DND-41 (cell line): ENCODE measurements around the gene EPB41L4A.

Source experiments
- ATAC-seq: fragments of 200-7000 bp; cut with Tn5 transposase; 3 replicates; pipeline ENCODE4 v1.9.1; 2021; ENCODE audit warnings: low read depth; ENCODE audit not compliant: insufficient read depth
- DNase-seq: peaks from one replicate; pipeline ENCODE4 v3.0.0-alpha.2; 2020
- H2AFZ ChIP-seq: 2 replicates; pipeline ENCODE4 v1.6.0; 2012; ENCODE audit warnings: low read depth, low read length
- H3K27ac ChIP-seq: 2 replicates; pipeline ENCODE4 v1.5.1; 2012; ENCODE audit warnings: low read length, inconsistent platforms
- H3K27me3 ChIP-seq: fragments of 200-600 bp; sonication (generic); 2 replicates; pipeline ENCODE4 v1.6.0; 2012; ENCODE audit warnings: low read length, mild to moderate bottlenecking, inconsistent platforms; ENCODE audit not compliant: insufficient read depth, poor library complexity
- H3K36me3 ChIP-seq: 2 replicates; pipeline ENCODE4 v1.5.1; 2012; ENCODE audit warnings: low read length, inconsistent platforms; ENCODE audit not compliant: insufficient read depth
- H3K4me1 ChIP-seq: 2 replicates; pipeline ENCODE4 v1.5.1; 2012; ENCODE audit warnings: mild to moderate bottlenecking, low read length; ENCODE audit not compliant: insufficient read depth
- H3K4me2 ChIP-seq: 2 replicates; pipeline ENCODE4 v1.6.0; 2012; ENCODE audit warnings: mild to moderate bottlenecking, moderate library complexity, low read length, inconsistent platforms; ENCODE audit not compliant: insufficient read depth
- H3K4me3 ChIP-seq, 2 experiments: fragments of 200-600 bp in 1 of 2; shearing (Covaris generic) in 1 of 2; 2 replicates each; pipeline ENCODE4 v1.5.1; 2012 to 2016; ENCODE audit warnings: inconsistent platforms in 2 of 2, low read length in 2 of 2, mild to moderate bottlenecking in 2 of 2, low read depth in 1 of 2, moderate library complexity in 1 of 2
- H3K79me2 ChIP-seq: 2 replicates; pipeline ENCODE4 v1.6.0; 2012; ENCODE audit warnings: low read length, inconsistent platforms; ENCODE audit not compliant: insufficient read depth
- H3K9ac ChIP-seq: 2 replicates; pipeline ENCODE4 v1.6.0; 2012; ENCODE audit warnings: low read depth, mild to moderate bottlenecking, inconsistent platforms, low read length, moderate library complexity
- H3K9me3 ChIP-seq: 2 replicates; pipeline ENCODE4 v1.5.1; 2012; ENCODE audit warnings: low read length, moderate library complexity, mild to moderate bottlenecking, inconsistent platforms; ENCODE audit not compliant: insufficient read depth, severe bottlenecking
- H4K20me1 ChIP-seq: 2 replicates; pipeline ENCODE4 v1.6.0; 2012; ENCODE audit warnings: low read length; ENCODE audit not compliant: insufficient read depth
- EZH2 ChIP-seq: IDR thresholded peaks from 3 replicates; pipeline ENCODE4 v1.6.1; 2012; ENCODE audit warnings: borderline replicate concordance, low read depth, mild to moderate bottlenecking, moderate library complexity, low read length, inconsistent platforms; ENCODE audit not compliant: severe bottlenecking
- TF ChIP-seq, protein P1 (sequence below): IDR thresholded peaks from 2 replicates; pipeline ENCODE4 v1.5.1; 2012; ENCODE audit warnings: borderline replicate concordance, low read length, moderate library complexity, mild to moderate bottlenecking; ENCODE audit not compliant: poor library complexity, severe bottlenecking; ENCODE audit errors: extremely low read depth

Gene EPB41L4A

DNA sequence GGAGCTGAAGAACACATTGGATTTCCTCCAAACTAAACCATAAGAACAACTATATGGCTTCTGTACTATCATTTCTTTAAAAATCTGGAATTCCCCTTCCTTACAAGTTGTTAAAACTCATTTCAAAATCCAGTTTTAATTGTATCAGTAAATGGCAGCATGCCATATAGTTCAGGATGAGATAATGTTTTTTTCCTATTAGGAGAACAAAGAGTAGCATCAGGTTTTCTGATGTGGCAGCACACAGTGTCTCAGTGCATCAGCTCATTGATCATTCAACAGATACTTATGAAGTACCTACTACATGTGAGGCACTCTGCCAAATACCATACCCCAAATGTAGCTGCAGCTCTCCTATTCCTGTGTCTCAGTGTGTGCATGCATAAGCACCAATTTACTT, 161.1 kb downstream of the EPB41L4A start:
- H4K20me1 ChIP-seq, result no peaks in the 10 kb centered on the region
- no peak overlapping the region for H3K27ac ChIP-seq
- no peaks in the 10 kb centered on the region for H3K36me3 ChIP-seq
- H3K9me3 ChIP-seq, result no peaks in the 10 kb centered on the region
- ATAC-seq, result no peak
- no peak overlapping the region for H3K4me2 ChIP-seq
- TF ChIP-seq EZH2, result no peak
- TF ChIP-seq, protein P1, sequence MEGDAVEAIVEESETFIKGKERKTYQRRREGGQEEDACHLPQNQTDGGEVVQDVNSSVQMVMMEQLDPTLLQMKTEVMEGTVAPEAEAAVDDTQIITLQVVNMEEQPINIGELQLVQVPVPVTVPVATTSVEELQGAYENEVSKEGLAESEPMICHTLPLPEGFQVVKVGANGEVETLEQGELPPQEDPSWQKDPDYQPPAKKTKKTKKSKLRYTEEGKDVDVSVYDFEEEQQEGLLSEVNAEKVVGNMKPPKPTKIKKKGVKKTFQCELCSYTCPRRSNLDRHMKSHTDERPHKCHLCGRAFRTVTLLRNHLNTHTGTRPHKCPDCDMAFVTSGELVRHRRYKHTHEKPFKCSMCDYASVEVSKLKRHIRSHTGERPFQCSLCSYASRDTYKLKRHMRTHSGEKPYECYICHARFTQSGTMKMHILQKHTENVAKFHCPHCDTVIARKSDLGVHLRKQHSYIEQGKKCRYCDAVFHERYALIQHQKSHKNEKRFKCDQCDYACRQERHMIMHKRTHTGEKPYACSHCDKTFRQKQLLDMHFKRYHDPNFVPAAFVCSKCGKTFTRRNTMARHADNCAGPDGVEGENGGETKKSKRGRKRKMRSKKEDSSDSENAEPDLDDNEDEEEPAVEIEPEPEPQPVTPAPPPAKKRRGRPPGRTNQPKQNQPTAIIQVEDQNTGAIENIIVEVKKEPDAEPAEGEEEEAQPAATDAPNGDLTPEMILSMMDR, result no peak
- peaks cover 32% of the 10 kb centered on the region for H3K27me3 ChIP-seq
- no peak overlapping the region for H3K4me3 ChIP-seq
- H3K4me1 ChIP-seq, result no peaks in the 10 kb centered on the region
- DNase-seq, result no peak
- H3K79me2 ChIP-seq, result no peaks in the 10 kb centered on the region
- H3K9ac ChIP-seq, result no peak overlapping the region
- no peak overlapping the region for H2AFZ ChIP-seq

DNA sequence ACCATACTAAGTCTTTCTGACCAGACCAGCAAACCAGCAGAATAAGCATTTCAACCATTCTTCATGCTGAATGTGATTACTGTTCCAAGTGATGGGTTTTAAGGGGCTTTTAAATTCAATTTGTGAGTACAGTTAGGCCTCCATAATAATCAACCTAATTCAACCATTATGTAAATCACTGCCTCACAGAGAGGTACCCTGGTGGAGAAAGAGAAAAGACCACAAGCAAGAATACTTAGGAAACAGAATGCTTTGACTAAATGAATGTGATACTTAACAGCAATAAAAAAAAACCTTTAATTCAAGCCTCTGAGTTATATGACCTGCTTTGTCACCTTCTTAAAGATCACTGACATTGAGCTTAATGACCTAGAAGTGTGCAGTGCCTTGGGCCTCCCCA, 162.1 kb downstream of the EPB41L4A start:
- DNase-seq, result no peak
- Histone ChIP-seq H3K9ac (no peak overlapping the region), H3K9me3 (no peaks in the 10 kb centered on the region), H3K27ac (no peak overlapping the region), H3K79me2 (no peaks in the 10 kb centered on the region), H3K4me1 (no peaks in the 10 kb centered on the region), H3K27me3 (peaks cover 32% of the 10 kb centered on the region), H4K20me1 (no peaks in the 10 kb centered on the region), H3K4me3 (no peak overlapping the region), H3K4me2 (no peak overlapping the region), H3K36me3 (no peaks in the 10 kb centered on the region), H2AFZ (no peak overlapping the region)
- no peak for TF ChIP-seq EZH2
- TF ChIP-seq, protein P1, result no peak
- ATAC-seq, result no peak

DNA sequence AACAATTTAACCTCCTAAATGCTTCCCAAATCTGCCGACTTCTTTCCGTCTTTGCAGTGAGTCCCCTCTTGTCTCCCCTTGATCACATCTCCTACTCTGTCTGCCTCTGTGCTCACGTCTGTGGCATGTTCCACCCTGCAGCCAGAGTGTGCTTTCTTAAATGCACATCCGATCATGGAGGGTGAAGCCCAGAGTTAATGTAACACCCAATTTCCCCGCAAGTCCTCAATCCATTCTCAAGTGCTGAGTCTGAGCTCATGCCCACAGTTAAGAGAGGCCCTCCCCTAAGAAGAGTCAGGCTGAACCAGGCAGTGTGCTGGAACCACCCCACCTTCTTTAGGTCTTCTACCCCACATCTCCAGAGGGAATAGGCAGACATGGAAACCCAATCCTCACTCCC, 164.8 kb downstream of the EPB41L4A start:
- no peak for DNase-seq
- no peak for ATAC-seq
- Histone ChIP-seq H3K4me3 (no peak overlapping the region), H3K27me3 (peaks cover 25% of the 10 kb centered on the region), H3K79me2 (no peaks in the 10 kb centered on the region), H3K36me3 (no peaks in the 10 kb centered on the region), H3K4me2 (no peak overlapping the region), H3K9me3 (no peaks in the 10 kb centered on the region), H3K9ac (no peak overlapping the region), H4K20me1 (no peaks in the 10 kb centered on the region), H2AFZ (no peak overlapping the region), H3K27ac (no peak overlapping the region), H3K4me1 (no peaks in the 10 kb centered on the region)
- TF ChIP-seq EZH2, result no peak
- TF ChIP-seq, protein P1, result no peak

DNA sequence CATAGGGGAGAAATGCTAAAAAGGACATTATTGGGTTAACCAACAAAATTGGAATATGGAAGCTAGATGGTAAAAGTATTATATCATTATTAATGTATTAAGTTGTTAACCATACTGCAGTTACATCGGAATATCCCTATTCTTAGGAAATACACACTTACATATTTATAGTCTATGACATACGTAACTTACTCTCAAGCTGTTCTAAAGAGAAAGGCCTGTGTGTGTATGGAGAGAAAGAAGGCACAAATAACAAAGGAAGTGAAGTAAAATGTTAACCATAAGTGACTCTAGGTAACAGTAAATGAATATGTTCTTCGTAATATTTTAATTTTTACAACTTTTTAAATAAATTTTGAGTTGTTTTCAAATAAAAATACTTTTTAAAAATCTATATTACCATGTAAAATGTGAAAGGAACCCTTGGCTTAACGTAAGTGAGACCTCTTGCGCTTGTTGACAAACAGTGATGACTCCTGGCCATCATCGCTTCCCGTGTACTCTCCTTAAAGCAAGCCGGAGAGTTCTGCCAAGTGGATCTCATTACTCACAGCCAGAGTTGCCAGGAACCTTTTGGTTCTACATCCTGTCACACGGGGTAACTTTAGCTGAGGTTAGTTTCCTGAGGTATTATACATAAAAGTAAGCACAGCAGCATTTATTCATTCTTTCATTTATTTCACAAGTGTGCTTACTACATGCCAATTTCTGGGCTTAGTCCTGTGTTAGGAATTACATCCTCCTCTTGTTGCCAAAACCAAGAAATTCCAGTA, 165.4 kb downstream of the EPB41L4A start:
- no peak overlapping the region for H2AFZ ChIP-seq
- TF ChIP-seq, protein P1, result no peak
- TF ChIP-seq EZH2, result no peak
- peaks cover 19% of the 10 kb centered on the region for H3K27me3 ChIP-seq
- H3K9ac ChIP-seq, result no peak overlapping the region
- no peaks in the 10 kb centered on the region for H3K9me3 ChIP-seq
- no peaks in the 10 kb centered on the region for H3K79me2 ChIP-seq
- H4K20me1 ChIP-seq, result no peaks in the 10 kb centered on the region
- no peaks in the 10 kb centered on the region for H3K36me3 ChIP-seq
- no peak overlapping the region for H3K27ac ChIP-seq
- no peak overlapping the region for H3K4me2 ChIP-seq
- no peaks in the 10 kb centered on the region for H3K4me1 ChIP-seq
- no peak for ATAC-seq
- DNase-seq, result no peak
- no peak overlapping the region for H3K4me3 ChIP-seq
